Esophagus muscularis mucosa (tissue), 4 donors: Measurements from ENCODE around the gene ADAMTS14.

ENCODE experiments used
- EP300 ChIP-seq: sonication (generic); formaldehyde crosslinking; IDR thresholded peaks from one replicate; pipeline ENCODE4 v1.6.1; 2017; ENCODE audit warnings: antibody characterized with exemption
- POLR2A ChIP-seq: fragments of 450-650 bp; IDR thresholded peaks from one replicate; pipeline ENCODE4 v1.6.1; 2017; ENCODE audit warnings: antibody characterized with exemption, moderate library complexity, mild to moderate bottlenecking, low read depth
- TF ChIP-seq, protein P1 (sequence below), 3 experiments: fragments of 200-600 bp in 2 of 3; fragments of 450-650 bp in 1 of 3; sonication (generic) in 2 of 3; IDR thresholded peaks; one replicate each; pipeline ENCODE4 v1.5.1; 2017 to 2019; ENCODE audit warnings: antibody characterized with exemption in 3 of 3, mild to moderate bottlenecking in 2 of 3, moderate library complexity in 1 of 3

DNA sequence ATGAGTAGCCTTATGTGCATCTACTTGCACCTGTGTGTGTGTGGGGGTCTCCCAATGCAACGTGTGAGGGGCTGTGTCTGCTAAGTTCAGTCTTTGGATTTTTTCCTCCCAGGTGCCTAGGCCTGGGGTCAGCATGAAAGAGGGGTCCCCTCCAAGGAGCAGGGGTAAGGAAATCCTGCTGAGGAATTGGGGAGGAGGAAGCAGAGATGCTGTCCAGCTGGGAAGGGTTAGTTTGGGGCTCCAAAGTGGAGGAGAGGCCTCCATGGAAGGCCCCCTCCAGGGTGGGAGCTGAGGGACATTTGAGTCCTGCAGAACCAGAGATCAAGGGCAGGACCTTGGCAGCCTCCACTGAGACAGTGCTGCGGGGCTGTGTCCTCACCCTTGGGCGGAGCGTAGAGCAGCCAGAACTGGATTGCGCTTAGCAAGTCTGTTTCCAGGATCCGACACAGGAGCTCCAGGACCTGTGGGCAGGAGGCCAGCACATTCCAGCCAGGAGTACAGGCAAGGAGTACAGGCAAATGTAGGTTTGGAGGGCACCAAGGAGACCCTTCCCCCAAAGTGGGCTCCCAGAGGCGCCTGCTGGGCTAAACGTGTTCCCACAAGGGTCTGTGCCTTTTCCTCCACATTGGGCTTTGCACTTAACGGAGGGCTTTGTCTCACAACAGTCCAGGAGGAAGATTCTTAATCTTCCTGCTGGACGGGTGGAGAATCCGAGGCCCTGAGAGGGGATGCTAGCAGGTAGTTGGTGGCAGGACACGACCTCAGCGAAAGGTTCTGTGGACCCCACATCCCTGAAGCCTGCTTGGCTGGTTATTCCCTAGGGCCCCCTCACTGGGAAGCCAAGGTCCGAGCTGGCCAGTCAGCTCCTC is 102.7 kb downstream of the ADAMTS14 start:
- TF ChIP-seq, protein P1, sequence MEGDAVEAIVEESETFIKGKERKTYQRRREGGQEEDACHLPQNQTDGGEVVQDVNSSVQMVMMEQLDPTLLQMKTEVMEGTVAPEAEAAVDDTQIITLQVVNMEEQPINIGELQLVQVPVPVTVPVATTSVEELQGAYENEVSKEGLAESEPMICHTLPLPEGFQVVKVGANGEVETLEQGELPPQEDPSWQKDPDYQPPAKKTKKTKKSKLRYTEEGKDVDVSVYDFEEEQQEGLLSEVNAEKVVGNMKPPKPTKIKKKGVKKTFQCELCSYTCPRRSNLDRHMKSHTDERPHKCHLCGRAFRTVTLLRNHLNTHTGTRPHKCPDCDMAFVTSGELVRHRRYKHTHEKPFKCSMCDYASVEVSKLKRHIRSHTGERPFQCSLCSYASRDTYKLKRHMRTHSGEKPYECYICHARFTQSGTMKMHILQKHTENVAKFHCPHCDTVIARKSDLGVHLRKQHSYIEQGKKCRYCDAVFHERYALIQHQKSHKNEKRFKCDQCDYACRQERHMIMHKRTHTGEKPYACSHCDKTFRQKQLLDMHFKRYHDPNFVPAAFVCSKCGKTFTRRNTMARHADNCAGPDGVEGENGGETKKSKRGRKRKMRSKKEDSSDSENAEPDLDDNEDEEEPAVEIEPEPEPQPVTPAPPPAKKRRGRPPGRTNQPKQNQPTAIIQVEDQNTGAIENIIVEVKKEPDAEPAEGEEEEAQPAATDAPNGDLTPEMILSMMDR (IDR thresholded peaks at IDR 0.05): no peak
- no peak for TF ChIP-seq EP300
- TF ChIP-seq POLR2A: no peak
